Right lung (tissue), 5 donors: ENCODE measurements around the gene ABCC2. TPM values are rescaled to one million over a fixed set of nuclear protein-coding genes. Genes with fewer than 3 reads are reported as not detected.
"Not testable (repeated sequence)": the region's sequence is repeated elsewhere in the genome, so short reads cannot be mapped to it uniquely, and the experiment has no call there.

Source experiments
- DNase-seq, 2 donors: peaks; one replicate each; pipeline ENCODE4 v3.0.0-alpha.2; 2013
- polyA plus RNA-seq, 5 donors: library from polyadenylated mRNA; unstranded; fragments of 120-200 nt; gene quantifications; one replicate each; pipeline versions ENCODE4 v1.2.1 to v1.2.3, GENCODE V29; 2013; ENCODE audit warnings: inconsistent platforms in 1 of 5, low replicate concordance in 1 of 5; ENCODE audit not compliant: insufficient read length in 5 of 5, insufficient read depth in 1 of 5

Gene ABCC2
- polyA plus RNA-seq, 5 donors, result 0.78 to 1.5 (median 1.2) TPM

DNA sequence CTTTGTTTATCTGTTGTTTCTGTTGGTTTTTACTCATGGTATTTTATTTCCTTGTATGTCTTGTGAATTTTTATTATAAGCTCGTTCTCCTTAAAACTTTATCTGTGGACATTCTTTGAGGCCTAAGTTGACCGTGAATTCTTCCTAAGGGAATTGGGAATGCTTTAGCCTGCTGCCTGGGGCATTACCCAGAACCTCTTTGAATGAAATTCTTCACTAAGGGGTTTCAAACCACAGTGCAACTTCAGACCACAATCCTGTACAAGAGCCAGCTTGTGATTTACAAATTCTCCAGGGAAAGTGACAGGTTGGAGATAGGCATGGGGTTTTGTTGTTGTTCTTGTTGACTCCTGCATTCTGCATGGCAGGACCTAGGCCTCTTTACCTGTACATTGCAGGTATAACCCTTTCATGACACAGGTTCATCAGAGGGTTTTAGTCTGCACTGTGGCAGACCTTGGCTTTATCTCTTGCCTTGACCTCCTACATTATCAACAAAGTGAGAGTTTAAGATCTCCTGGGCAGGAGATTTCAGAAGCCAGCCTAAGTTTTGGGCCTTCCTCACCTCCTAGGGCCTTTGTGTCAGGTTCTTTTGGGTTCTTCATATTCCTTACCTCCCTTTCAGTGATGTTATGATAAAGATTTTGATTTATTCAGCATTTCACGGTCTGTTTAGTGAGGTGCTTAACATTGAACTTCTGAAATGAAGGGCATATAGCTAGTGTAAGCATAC is 70.2 kb downstream of the ABCC2 start:
- no peak for DNase-seq

- no peak for DNase-seq
These were observed 71.2 kb downstream of the ABCC2 start for GRCh38 chr10:99853655-99854054.

GRCh38 chr10:99854860-99855259 is 72.4 kb downstream of the ABCC2 start:
- DNase-seq, result peak; percentile 42 to 56

DNA sequence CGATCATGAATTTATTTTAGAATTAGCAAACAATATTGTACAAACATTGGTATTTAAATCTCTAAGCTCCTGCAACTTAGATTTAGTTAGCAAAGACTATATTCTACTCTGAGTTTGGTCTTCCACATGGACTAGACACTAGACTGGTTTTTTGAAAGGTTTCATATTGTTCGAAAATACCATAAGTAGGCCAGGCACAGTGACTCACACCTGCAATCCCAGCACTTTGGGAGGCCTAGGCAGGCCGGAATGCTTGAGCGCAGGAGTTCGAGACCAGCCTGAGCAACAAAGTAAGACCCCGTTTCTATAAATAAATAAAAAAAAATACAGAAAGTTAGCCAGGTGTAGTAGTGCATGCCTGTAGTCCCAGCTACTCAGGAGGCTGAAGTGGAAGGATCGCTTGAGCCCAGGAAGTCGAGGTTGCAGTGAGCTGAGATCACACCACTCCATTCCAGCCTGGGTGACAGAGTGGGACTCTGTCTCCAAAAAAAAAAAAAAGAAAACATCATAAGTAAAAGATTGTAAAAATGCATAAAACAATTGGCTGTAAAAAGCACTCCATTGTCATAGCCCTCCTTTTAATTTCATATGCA is 73.1 kb downstream of the ABCC2 start:
- DNase-seq, result no peak

GRCh38 chr10:99858849-99859248 is 76.4 kb downstream of the ABCC2 start:
- no peak for DNase-seq

DNA sequence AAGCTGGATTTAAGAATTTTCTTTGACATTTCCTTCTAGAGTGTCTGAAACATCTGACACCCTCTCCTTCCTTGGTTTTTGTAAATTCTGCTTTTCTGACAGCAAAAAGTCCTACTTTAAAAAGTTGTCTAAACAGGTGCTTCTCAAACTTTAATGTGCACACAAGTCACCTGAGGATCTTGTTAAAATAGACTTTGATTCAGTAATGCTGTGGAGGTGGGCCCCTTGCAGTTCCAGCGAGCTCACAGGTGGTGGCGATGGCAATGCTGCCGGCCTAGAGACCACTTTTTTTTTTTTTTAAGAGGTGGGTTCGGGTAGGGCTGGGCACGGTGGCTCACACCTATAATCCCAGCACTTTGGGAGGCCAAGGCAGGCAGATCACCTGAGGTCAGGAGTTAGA is 77.1 kb downstream of the ABCC2 start:
- no peak for DNase-seq

DNA sequence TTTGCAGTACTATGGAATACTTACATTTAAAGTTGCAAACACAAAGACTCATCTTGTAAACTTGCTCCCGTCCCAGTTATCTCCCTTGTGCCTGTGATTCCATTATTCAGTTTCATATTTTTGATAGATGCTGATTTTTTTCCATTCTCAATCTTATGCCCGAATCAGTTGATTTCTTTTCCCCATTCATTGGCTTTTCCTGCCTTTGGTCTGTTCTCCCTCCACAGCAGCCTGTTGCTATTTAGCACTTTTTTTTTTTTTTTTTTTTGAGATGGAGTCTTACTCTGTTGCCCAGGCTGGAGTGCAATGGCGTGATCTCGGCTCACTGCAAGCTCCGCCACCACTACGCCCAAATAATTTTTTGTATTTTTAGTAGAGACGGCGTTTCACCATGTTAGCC is 78.0 kb downstream of the ABCC2 start:
- no peak for DNase-seq

- DNase-seq, result not testable (repeated sequence)
These were observed 81.2 kb downstream of the ABCC2 start for GRCh38 chr10:99863535-99864240.

DNA sequence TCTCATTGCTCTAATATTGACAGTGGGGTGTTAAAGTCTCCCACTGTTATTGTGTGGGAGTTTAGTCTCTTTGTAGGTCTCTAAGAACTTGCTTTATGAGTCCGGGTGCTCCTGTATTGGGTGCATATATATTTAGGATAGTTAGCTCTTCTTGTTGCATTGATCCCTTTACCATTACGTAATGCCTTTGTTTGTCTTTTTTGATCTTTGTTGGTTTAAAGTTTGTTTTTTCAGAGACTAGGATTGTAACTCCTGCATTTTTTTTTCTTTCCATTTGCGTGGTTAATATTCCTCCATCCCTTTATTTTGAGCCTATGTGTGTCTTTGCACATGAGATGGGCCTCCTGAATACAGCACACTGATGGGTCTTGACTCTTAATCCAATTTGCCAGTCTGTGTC is 84.8 kb downstream of the ABCC2 start:
- DNase-seq, result not testable (repeated sequence)

GRCh38 chr10:99869581-99870122 is 87.2 kb downstream of the ABCC2 start:
- no peak for DNase-seq

GRCh38 chr10:99870123-99870730 is 87.8 kb downstream of the ABCC2 start:
- DNase-seq, result no peak

GRCh38 chr10:99872367-99873162 is 90.1 kb downstream of the ABCC2 start:
- DNase-seq, result no peak

GRCh38 chr10:99873846-99874245 is 91.4 kb downstream of the ABCC2 start:
- no peak for DNase-seq

DNA sequence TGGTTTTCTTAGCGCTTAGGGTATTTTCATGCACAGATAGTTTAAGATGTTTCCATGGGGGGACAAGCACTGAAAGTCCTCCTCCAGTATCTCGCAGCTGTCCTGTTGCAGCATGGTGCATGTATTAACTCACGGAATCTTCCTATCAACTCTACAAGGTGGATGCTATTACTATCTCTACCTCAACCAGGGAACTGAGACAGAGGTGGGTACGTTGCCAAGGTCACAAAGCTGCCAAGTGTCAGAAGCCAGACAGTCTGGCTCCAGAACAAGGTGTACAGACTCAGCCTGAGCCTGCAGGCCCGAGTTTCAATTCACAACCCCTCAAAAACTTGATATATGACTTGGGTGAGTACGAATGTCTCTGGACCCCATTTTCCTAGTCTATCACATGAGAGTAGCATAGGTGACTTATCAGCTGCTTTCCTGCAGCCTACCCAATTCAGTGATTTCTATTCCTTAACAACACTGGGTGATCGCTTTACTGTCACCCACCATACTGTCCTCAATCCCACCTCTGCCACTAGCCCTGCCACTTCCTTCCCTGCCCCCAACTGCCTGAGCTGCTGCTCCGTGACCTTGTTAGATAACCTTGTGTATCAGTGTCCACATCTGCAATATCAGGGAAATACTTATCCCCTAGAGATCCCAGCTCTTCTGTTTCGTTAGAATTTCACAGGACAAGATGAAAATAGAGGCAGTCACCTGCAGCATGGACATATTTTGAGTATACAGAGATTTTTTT is 92.1 kb downstream of the ABCC2 start:
- no peak for DNase-seq

DNA sequence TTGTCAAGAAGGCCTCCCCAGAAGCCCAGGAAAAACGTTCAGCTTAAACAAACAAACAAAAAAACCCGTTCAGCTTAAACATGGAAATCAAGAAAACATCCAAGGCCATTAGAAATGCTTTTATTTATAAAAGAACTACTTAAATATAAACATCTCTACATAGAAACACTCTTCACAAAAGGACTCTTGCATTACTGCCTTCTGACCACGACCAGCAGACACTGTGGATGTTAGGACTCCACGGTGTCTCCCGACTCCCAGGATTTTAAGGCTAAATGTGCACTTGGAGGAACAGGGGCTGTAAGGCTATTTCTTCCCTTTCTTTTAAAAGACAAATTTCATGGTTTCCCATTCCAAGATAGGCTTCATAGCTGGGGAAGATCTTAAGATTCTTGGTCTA is 93.0 kb downstream of the ABCC2 start:
- no peak for DNase-seq

DNA sequence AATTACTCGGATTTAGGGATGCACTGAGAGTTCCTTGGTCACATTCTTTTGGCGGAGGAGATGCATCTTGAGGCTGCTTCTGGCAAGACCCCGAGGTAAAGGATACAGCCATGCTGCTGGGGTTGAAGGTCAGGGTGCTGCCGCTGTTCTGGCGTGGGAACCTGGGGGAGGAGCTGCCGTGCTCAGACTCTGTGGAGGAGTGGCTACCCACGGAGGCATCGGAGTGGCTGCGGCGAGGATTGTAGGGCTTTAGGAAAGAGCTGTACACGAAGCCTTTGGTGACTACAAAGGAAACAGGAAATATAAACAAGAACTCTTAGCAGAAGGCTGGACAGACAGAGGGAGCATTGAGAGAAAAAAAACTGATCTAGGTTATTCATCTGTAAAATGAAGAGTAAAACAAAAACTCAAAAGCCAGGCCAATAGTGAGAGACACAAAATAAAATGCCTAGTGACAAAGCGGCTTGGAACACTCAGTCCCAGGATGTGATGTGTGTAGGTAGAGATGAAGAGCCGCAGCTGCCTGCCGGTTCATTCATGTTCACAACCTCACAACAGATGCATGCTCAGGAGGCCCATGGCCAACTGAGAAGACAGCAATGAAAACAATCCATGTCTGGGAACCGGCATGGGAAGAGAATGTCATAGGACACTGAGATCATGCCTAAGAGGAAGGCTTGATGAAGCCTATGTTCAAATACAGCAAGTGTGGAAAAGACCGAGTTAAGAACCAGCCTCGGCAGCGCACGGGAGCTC is 97.8 kb downstream of the ABCC2 start:
- DNase-seq, result no peak

GRCh38 chr10:99881371-99881770 is 98.9 kb downstream of the ABCC2 start:
- DNase-seq, result no peak

GRCh38 chr10:99883523-99883922 is 101.1 kb downstream of the ABCC2 start:
- no peak for DNase-seq

GRCh38 chr10:99888622-99889021 is 106.2 kb downstream of the ABCC2 start:
- DNase-seq, result no peak

- DNase-seq, result no peak
These were observed 112.2 kb downstream of the ABCC2 start for GRCh38 chr10:99894613-99895012.
